ENCODE data around the gene PLEKHG4.

PLEKHG4 gene

DNA sequence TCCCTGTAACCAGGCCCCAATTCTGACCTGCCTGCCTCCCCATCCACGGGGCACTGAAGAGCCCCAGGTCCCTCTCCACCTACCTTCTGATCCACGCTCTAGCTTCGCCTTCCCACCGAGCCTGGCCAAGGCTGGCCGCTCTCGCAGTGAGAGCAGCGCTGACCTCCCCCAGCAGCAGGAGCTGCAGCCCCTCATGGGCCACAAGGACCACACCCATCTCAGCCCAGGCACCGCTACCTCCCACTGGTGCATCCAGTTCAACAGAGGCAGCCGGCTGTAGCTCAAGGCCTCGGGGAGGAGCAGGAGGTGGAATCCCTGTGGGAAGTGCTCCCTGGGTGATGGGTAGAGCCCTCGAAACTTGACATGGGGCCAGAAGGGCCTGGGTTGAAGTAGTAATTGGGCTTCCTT is 8.4 kb upstream of the PLEKHG4 start:
- Histone ChIP-seq H3K4me1 (ENCODE audit: control insufficient read depth in 1 of 2, insufficient read depth in 2 of 2, low read length in 2 of 2) (no peaks in the 10 kb centered on the region), H3K4me3 (ENCODE audit: low read depth in 1 of 2, low read length in 2 of 2) (no peak overlapping the region), H3K9me3 (ENCODE audit: control insufficient read depth in 1 of 2, low read length in 2 of 2) (no peaks in the 10 kb centered on the region), H3K27ac (ENCODE audit: low read length) (no peak overlapping the region), H3K27me3 (ENCODE audit: low read depth, low read length) (no peaks in the 10 kb centered on the region), H3K36me3 (ENCODE audit: control insufficient read depth in 1 of 2, insufficient read depth in 2 of 2, low read length in 2 of 2) (no peaks in the 10 kb centered on the region)

DNA sequence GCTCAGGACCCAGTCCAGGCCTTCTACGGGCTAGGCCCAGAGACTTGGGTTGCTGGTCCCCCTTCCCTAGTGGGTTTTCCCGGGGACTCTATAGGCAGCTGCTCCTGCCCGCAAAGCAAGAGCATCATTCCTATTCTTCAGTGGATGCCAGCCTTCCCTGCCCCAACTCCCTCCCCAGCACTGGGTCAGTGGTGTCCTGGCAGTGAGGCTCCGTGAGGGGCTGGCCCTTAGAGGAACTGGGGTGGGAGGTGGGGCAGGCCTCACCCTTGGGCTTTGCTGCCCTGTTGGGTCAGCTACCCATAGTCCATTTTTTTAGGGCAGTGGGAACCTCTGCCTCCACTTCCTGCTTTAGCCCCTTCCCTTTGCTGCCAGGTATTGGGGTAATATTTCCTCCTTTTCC is 7.9 kb upstream of the PLEKHG4 start:
- Histone ChIP-seq H3K4me1 (ENCODE audit: control insufficient read depth in 1 of 2, insufficient read depth in 2 of 2, low read length in 2 of 2) (no peaks in the 10 kb centered on the region), H3K9me3 (ENCODE audit: control insufficient read depth in 1 of 2, low read length in 2 of 2) (no peaks in the 10 kb centered on the region), H3K27ac (ENCODE audit: low read length) (no peak overlapping the region), H3K27me3 (ENCODE audit: low read depth, low read length) (no peaks in the 10 kb centered on the region), H3K36me3 (ENCODE audit: control insufficient read depth in 1 of 2, insufficient read depth in 2 of 2, low read length in 2 of 2) (peaks cover 0 to 1% of the 10 kb centered on the region in 2 donors), H3K4me3 (ENCODE audit: low read depth in 1 of 2, low read length in 2 of 2) (no peak overlapping the region)

DNA sequence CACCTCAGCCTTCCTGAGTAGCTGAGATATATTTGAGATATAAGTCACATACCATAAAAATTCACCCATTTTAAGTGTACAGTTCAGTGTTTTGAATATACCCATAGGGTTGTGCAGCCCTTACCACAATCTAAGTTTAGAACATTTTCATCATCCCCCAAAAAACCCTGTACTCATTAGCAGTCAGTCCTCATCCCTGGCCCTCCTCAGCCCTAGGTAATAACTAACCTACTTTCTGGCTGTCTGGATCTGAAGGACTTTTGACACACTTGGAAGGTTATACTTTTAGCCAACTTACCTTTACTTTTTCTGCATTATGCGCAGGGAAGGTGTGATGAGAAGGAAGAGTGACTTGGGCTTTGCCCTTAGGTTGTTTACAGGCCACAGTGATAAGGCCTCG is 4.0 kb upstream of the PLEKHG4 start:
- Histone ChIP-seq H3K27me3 (ENCODE audit: low read depth, low read length) (no peaks in the 10 kb centered on the region), H3K9me3 (ENCODE audit: control insufficient read depth in 1 of 2, low read length in 2 of 2) (no peaks in the 10 kb centered on the region)

DNA sequence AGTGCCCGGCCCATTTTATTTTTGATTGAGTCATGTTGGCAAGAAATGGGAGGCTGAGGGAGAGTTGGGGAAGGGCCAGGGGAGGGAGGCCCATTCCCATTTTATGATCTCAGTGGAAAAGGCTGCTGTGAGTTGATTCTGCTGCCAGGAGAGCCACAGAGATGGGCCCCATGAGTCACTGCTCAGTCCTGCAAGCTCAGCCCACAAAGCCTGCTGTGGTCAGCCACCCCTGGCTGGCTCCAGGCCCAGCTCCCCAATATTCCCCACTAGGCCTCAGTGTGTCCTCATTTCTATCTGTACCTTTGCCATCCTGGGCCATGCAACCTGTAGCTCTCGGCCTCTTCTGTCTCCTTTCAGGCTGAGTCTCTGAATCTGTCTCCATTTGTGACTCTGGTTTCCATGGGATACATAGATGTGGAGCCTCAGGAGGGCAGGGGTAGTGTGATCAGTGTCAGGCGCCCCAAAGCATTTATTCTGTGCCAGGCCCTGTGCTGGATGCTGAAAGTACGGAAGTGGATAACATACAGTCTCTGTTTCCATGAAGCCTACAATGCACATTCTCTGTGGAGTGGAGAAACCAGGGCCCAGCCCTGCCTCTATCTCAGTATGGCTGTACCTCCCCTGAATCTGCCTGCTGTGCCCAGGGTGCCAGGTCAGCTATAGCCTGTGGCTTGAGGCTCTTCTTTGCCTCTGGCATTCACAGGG is 1.9 kb upstream of the PLEKHG4 start:
- Histone ChIP-seq H3K4me1 (ENCODE audit: control insufficient read depth in 1 of 2, insufficient read depth in 2 of 2, low read length in 2 of 2) (peaks cover 4 to 11% of the 10 kb centered on the region in 2 donors), H3K9me3 (ENCODE audit: control insufficient read depth in 1 of 2, low read length in 2 of 2) (no peaks in the 10 kb centered on the region), H3K27me3 (ENCODE audit: low read depth, low read length) (no peaks in the 10 kb centered on the region), H3K4me3 (ENCODE audit: low read depth in 1 of 2, low read length in 2 of 2) (no peak overlapping the region), H3K27ac (ENCODE audit: low read length) (peak overlapping the region; percentile 40), H3K36me3 (ENCODE audit: control insufficient read depth in 1 of 2, insufficient read depth in 2 of 2, low read length in 2 of 2) (peaks cover 0 to 9% of the 10 kb centered on the region in 2 donors)

More for the DNA sequence above, 4.0 kb upstream of the PLEKHG4 start:
- H3K4me1 ChIP-seq (ENCODE audit: control insufficient read depth in 1 of 2, insufficient read depth in 2 of 2, low read length in 2 of 2): peaks cover 4 to 11% of the 10 kb centered on the region in 2 donors
- no peak overlapping the region for H3K27ac ChIP-seq (ENCODE audit: low read length)
- H3K36me3 ChIP-seq (ENCODE audit: control insufficient read depth in 1 of 2, insufficient read depth in 2 of 2, low read length in 2 of 2): peaks cover 0 to 9% of the 10 kb centered on the region in 2 donors
- no peak overlapping the region for H3K4me3 ChIP-seq (ENCODE audit: low read depth in 1 of 2, low read length in 2 of 2)

DNA sequence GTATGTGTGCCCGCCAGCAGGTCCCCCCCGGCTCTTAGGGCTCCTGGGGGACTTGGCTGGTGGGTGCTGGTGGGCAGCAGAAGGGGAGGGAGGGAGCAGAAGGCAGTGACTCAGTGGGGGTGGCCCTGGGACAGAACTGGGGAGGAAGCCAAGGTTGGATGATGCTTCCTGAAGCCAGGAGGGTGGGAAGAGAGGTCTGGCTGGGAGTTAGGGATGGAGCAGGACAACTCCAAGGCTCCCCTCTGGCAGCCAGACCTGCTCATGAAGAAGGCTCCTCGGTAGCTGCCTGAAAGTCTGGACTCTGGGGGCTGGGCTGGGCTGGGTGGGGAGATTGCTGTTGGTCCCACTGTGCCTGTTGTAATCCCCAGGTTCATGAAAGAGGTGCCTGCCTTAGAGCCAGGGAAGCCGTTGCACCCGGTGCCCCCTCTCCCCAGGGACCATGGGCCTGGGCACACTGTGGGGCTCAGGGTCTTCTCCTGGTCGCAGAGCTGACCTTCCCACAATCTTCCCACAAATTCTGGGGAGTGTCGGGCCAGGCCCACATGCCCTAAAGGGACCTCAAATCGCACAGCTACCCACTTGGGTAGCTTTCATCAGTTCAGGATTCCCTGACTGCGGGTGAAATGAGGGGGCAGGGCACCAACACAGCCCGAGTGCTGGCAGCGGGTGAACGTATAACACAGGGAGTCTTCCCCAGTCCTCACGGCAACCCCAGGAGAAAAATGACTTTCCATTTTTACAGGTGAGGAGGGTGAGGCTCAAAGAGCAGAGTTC is 1.1 kb upstream of the PLEKHG4 start:
- Histone ChIP-seq H3K36me3 (ENCODE audit: control insufficient read depth in 1 of 2, insufficient read depth in 2 of 2, low read length in 2 of 2) (peaks cover 0 to 9% of the 10 kb centered on the region in 2 donors), H3K4me1 (ENCODE audit: control insufficient read depth in 1 of 2, insufficient read depth in 2 of 2, low read length in 2 of 2) (peaks cover 4 to 11% of the 10 kb centered on the region in 2 donors), H3K4me3 (ENCODE audit: low read depth in 1 of 2, low read length in 2 of 2) (peak overlapping the region; percentile 59 to 60), H3K9me3 (ENCODE audit: control insufficient read depth in 1 of 2, low read length in 2 of 2) (no peaks in the 10 kb centered on the region), H3K27me3 (ENCODE audit: low read depth, low read length) (no peaks in the 10 kb centered on the region), H3K27ac (ENCODE audit: low read length) (peak overlapping the region; percentile 45)

DNA sequence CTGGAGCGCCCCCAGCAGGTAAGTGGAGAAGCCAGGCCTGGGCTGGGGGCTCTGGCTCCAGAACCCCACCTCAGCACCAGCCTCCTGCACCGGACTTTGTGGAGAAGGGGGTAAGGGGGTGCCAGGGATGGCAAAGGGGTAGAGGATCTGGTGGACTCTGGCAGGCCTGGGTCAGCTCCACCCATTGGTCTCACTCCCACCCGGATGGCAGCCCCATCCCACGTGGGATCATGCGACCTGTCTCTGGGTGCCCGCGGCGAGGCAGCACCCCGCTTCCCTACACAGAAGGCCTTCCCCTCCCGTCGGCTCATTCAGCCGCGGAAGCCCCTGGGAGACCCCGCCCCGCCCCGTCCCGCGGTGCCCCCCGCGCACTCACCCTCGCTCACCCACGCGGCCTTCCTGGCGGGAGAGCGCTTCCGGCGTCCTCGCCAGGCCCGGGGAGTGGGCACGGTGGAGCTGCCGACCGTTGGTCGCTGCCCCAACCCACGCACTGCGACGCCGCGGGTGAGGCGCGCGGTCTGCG is 498 bp upstream of the PLEKHG4 start:
- Histone ChIP-seq H3K27ac (ENCODE audit: low read length) (peak overlapping the region; percentile 45), H3K4me3 (ENCODE audit: low read depth in 1 of 2, low read length in 2 of 2) (peak overlapping the region; percentile 59 to 60), H3K9me3 (ENCODE audit: control insufficient read depth in 1 of 2, low read length in 2 of 2) (no peaks in the 10 kb centered on the region)

DNA sequence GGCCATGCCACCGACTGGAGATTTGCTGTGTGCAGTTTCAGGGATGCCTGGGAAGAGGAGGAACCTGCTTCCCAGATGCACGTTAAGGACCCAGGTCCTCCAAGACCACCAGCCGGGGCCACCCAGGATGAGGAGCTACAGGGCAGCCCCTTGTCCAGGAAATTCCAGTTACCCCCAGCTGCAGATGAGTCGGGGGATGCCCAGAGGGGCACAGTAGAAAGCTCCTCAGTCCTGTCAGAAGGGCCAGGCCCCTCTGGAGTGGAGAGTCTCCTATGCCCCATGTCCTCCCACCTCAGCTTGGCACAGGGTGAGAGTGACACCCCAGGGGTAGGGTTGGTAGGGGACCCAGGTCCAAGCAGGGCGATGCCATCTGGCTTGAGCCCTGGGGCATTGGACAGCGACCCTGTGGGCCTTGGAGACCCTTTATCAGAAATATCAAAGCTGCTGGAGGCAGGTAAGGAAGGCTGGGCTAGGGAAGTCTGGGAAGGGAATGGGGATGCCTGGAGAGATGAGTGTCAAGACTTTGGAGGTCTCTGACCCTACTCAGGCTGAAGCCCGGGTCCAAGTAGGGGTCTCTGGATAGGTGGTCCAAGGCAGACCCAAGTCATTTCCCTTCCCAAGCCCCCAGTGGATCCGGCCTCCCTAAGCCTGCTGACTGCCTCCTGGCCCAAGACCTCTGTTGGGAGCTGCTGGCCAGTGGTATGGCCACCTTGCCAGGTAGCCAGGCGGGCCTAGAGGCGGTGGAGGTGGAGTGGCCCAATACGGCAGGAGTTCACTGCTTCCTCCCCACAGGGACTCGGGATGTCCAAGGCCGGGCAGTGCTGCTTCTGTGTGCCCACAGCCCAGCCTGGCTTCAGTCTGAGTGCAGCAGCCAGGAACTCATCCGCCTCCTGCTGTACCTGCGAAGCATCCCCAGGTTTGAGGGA is 1.0 kb downstream of the PLEKHG4 start:
- peaks cover 0 to 9% of the 10 kb centered on the region in 2 donors for H3K36me3 ChIP-seq (ENCODE audit: control insufficient read depth in 1 of 2, insufficient read depth in 2 of 2, low read length in 2 of 2)
- no peak overlapping the region for H3K27ac ChIP-seq (ENCODE audit: low read length)
- no peaks in the 10 kb centered on the region for H3K9me3 ChIP-seq (ENCODE audit: control insufficient read depth in 1 of 2, low read length in 2 of 2)
- H3K4me1 ChIP-seq (ENCODE audit: control insufficient read depth in 1 of 2, insufficient read depth in 2 of 2, low read length in 2 of 2): peaks cover 4 to 11% of the 10 kb centered on the region in 2 donors
- H3K27me3 ChIP-seq (ENCODE audit: low read depth, low read length): no peaks in the 10 kb centered on the region
- no peak overlapping the region for H3K4me3 ChIP-seq (ENCODE audit: low read depth in 1 of 2, low read length in 2 of 2)

More for the DNA sequence above, 498 bp upstream of the PLEKHG4 start:
- H3K27me3 ChIP-seq (ENCODE audit: low read depth, low read length): no peaks in the 10 kb centered on the region
- H3K4me1 ChIP-seq (ENCODE audit: control insufficient read depth in 1 of 2, insufficient read depth in 2 of 2, low read length in 2 of 2): peaks cover 4 to 11% of the 10 kb centered on the region in 2 donors
- peaks cover 0 to 9% of the 10 kb centered on the region in 2 donors for H3K36me3 ChIP-seq (ENCODE audit: control insufficient read depth in 1 of 2, insufficient read depth in 2 of 2, low read length in 2 of 2)

DNA sequence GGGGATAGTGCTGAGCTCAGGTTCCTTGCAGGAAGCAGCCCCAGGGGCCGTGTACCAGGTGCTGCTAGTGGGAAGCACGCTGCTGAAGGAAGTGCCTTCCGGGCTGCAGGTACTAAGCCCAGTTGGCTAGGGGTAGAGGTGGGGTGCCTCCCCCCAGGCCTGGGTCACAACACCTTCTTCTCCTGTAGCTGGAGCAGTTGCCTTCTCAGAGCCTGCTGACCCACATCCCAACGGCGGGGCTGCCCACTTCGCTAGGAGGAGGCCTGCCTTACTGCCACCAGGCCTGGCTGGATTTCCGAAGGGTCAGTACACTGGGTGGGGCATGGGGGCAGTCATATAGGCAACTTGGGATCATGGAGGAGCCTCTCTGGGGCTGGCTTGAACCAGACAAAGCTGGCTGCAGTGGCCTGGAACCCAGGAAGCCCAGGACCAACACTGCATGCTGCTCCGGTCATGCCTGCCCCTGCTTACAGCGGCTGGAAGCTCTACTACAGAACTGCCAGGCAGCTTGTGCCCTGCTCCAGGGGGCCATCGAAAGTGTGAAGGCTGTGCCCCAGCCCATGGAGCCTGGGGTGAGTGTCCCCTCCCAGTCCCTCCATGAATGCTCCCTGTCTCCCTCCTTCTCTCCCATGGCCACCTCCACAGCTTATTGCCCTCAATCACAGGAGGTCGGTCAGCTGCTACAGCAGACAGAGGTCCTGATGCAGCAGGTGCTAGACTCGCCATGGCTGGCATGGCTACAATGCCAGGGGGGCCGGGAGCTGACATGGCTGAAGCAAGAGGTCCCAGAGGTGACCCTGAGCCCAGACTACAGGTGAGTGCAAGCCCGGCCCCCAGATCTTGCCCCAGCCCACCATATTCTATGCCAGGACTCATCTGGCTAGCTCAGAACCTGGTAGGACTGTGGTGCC is 2.5 kb downstream of the PLEKHG4 start:
- H3K36me3 ChIP-seq (ENCODE audit: control insufficient read depth in 1 of 2, insufficient read depth in 2 of 2, low read length in 2 of 2): peaks cover 0 to 5% of the 10 kb centered on the region in 2 donors
- no peak overlapping the region for H3K4me3 ChIP-seq (ENCODE audit: low read depth in 1 of 2, low read length in 2 of 2)
- no peaks in the 10 kb centered on the region for H3K9me3 ChIP-seq (ENCODE audit: control insufficient read depth in 1 of 2, low read length in 2 of 2)
- no peaks in the 10 kb centered on the region for H3K27me3 ChIP-seq (ENCODE audit: low read depth, low read length)
- peaks cover 4 to 11% of the 10 kb centered on the region in 2 donors for H3K4me1 ChIP-seq (ENCODE audit: control insufficient read depth in 1 of 2, insufficient read depth in 2 of 2, low read length in 2 of 2)
- H3K27ac ChIP-seq (ENCODE audit: low read length): no peak overlapping the region

DNA sequence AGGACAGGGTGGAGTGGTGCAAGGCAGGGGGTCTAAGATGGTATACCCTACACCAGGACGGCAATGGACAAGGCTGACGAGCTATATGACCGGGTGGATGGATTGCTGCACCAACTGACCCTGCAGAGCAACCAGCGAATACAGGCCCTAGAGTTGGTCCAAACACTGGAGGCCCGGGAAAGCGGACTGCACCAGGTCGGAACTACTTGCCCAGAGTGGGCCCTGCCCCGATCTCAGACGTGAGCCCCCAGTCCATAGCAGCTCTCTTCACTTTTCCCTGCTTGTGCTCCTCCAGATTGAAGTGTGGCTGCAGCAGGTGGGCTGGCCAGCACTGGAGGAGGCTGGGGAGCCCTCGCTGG is 3.1 kb downstream of the PLEKHG4 start:
- Histone ChIP-seq H3K9me3 (ENCODE audit: control insufficient read depth in 1 of 2, low read length in 2 of 2) (no peaks in the 10 kb centered on the region), H3K4me3 (ENCODE audit: low read depth in 1 of 2, low read length in 2 of 2) (no peak overlapping the region), H3K36me3 (ENCODE audit: control insufficient read depth in 1 of 2, insufficient read depth in 2 of 2, low read length in 2 of 2) (peaks cover 0 to 4% of the 10 kb centered on the region in 2 donors), H3K27ac (ENCODE audit: low read length) (no peak overlapping the region), H3K27me3 (ENCODE audit: low read depth, low read length) (no peaks in the 10 kb centered on the region), H3K4me1 (ENCODE audit: control insufficient read depth in 1 of 2, insufficient read depth in 2 of 2, low read length in 2 of 2) (peaks cover 4 to 9% of the 10 kb centered on the region in 2 donors)
